Stimulated activated memory B cell treated with anti-CD40 and anti-IgM and Interleukin-4, amounts not matched to agents 10 μg/mL and 1 μg/mL and 100 μg/mL, for 72 hours (primary cell): ENCODE results near the gene ZNF516.
A peak's percentile ranks its signal among the peaks of the same experiment; 100 is the strongest.

Experiments used
- ATAC-seq: fragments of 150-1000 bp; cut with Tn5 transposase; 2 replicates; pipeline ENCODE4 v1.10.0; 2021
- H3K27ac Mint-ChIP-seq: one replicate; pipeline ENCODE4 v1.8.0; 2022; ENCODE audit warnings: mild to moderate bottlenecking, mixed read lengths
- H3K27me3 Mint-ChIP-seq: one replicate; pipeline ENCODE4 v1.8.0; 2022; ENCODE audit warnings: mixed read lengths
- H3K36me3 Mint-ChIP-seq: one replicate; pipeline ENCODE4 v1.8.0; 2022; ENCODE audit warnings: mixed read lengths
- H3K4me1 Mint-ChIP-seq: one replicate; pipeline ENCODE4 v1.8.0; 2022; ENCODE audit warnings: mixed read lengths
- H3K4me3 Mint-ChIP-seq: one replicate; pipeline ENCODE4 v1.8.0; 2022; ENCODE audit warnings: mild to moderate bottlenecking, moderate library complexity, mixed read lengths
- H3K9me3 Mint-ChIP-seq: one replicate; pipeline ENCODE4 v1.8.0; 2022; ENCODE audit warnings: mixed read lengths

ZNF516 gene

DNA sequence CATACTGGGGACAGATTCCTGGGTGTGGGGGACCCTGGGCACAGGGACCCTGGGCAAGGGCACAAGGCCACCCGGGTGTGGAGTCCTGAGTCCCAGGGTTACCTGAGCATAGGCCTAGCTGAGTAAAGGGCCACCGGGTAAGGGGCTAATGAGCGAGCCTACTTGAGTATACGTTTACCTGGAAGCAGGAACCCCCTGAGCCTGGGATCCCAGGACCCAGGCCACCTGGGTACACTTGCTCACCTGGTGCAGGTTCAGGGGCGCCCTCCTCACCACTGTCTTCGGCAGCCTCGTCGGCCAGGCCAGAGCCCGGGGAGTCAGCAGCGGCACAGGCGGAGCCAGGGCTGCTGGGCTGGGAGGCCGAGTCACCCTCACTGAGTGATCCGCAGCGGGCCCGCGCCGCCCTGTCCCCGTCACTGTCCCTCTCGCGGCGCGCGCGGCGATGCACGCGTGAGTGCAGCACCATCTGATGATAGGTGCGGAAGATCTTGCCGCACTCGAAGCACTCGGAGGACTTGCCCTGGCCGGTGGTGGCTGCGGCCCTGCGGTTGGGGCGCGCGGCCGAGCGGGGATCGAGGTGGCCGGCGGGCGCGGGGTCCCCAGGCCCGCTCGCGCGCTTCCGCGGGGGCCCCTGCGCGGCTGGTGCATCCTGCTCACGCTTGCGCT, 53.9 kb downstream of the ZNF516 start:
- peak; percentile 42 for ATAC-seq
- Mint-ChIP-seq H3K27ac (no peak overlapping the region), H3K4me1 (no peaks in the 10 kb centered on the region), H3K9me3 (no peaks in the 10 kb centered on the region), H3K27me3 (no peaks in the 10 kb centered on the region), H3K4me3 (no peak overlapping the region), H3K36me3 (peaks cover 6% of the 10 kb centered on the region)

DNA sequence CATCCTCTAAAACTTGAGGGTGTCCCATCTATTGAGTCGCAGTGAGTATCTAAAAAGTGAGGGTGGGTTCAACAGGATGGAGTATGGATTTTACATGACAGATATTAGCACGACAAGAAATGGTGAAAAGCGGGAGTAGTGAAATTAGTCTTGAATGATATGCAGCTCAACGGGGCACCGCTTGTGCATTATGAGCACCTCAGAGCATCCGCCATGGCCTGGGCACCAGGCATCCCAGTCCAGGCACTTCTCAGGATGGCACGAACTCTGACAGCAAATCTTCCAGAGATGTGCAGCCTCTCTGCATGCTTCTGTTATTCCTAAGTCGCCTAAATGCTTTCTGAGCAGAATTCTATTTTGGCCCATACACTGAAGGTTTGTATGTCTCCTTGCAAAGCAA, 57.1 kb downstream of the ZNF516 start:
- Mint-ChIP-seq H3K9me3 (no peaks in the 10 kb centered on the region), H3K27me3 (no peaks in the 10 kb centered on the region), H3K36me3 (peaks cover 13% of the 10 kb centered on the region), H3K4me3 (no peak overlapping the region), H3K4me1 (no peaks in the 10 kb centered on the region), H3K27ac (no peak overlapping the region)
- no peak for ATAC-seq

DNA sequence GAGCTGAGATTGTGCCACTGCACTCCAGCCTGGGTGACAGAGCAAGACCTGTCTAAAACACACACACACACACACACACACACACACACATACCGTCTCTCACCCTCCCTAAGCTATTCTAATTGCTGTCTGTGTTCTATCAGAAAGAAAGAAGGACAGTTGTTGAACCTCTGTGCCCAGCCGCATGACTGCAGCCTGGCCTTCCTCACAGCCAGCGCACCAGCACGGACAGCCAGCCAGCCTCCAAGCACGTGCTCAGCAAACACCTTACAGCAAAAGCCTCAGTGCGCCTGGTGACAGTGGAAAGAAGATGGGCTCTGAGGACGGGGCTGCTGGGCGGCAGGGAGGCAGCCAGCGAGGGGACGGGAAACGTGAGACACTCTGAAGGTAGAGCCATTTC, 58.0 kb downstream of the ZNF516 start:
- H3K4me3 Mint-ChIP-seq = no peak overlapping the region
- no peak overlapping the region for H3K27ac Mint-ChIP-seq
- H3K36me3 Mint-ChIP-seq = peaks cover 20% of the 10 kb centered on the region
- ATAC-seq = no peak
- H3K4me1 Mint-ChIP-seq = no peaks in the 10 kb centered on the region
- H3K9me3 Mint-ChIP-seq = no peaks in the 10 kb centered on the region
- H3K27me3 Mint-ChIP-seq = no peaks in the 10 kb centered on the region

DNA sequence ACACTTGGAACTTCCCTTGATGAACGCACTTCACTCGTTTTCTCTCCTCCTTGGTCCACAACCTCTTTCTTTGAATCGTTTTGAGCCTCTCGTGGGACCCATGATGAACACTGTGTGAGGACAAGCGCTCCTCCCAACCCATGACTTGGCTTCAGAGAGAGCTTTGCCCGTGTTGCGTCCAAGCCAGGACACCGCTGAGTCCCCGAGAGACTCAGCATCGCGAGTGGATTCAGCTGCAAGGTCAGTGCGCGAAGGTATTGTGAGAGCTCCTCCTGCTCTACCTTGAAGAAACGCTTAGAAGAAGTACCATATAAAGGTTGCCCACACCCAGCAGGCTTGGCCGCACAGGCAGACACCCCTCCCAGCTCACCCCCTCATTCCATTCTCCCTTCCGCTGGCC, 58.7 kb downstream of the ZNF516 start:
- peaks cover 20% of the 10 kb centered on the region for H3K36me3 Mint-ChIP-seq
- peaks cover under 1% of the 10 kb centered on the region for H3K4me1 Mint-ChIP-seq
- ATAC-seq = no peak
- no peaks in the 10 kb centered on the region for H3K27me3 Mint-ChIP-seq
- no peak overlapping the region for H3K4me3 Mint-ChIP-seq
- H3K9me3 Mint-ChIP-seq = no peaks in the 10 kb centered on the region
- H3K27ac Mint-ChIP-seq = no peak overlapping the region

DNA sequence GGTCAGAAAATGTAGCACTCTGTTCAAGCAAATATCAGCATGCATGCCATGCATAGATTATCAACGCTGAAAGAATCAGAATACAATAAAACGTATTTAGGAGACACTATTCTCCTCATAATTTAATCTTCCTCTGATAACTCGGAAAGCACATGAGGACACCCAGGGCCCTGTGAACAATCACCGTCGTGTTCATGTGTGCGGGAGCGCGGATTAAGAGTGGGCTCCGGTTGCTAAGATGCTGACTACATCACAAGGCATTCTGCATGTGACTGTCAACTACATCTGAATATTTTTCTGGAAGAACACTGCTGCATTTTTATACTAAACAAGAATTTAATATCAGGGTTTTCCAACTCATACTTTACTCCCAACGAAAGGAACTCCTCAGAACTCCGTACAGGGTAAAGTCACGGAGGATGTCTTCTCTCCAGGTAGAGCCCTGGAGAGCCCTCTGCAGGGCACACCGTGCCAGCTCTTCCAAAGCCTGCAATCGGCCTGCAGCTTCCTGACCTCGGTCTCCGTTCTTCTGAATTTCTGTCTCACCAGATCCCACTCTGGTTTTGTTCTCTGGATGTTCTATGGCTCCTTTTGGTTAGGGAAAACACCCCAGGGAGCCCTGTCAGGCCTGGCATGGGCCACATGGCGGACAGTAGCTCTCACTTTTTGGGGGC, 59.6 kb downstream of the ZNF516 start:
- no peaks in the 10 kb centered on the region for H3K9me3 Mint-ChIP-seq
- H3K4me1 Mint-ChIP-seq = peaks cover 7% of the 10 kb centered on the region
- no peak for ATAC-seq
- H3K27ac Mint-ChIP-seq = no peak overlapping the region
- peaks cover 22% of the 10 kb centered on the region for H3K36me3 Mint-ChIP-seq
- H3K4me3 Mint-ChIP-seq = no peak overlapping the region
- no peaks in the 10 kb centered on the region for H3K27me3 Mint-ChIP-seq

DNA sequence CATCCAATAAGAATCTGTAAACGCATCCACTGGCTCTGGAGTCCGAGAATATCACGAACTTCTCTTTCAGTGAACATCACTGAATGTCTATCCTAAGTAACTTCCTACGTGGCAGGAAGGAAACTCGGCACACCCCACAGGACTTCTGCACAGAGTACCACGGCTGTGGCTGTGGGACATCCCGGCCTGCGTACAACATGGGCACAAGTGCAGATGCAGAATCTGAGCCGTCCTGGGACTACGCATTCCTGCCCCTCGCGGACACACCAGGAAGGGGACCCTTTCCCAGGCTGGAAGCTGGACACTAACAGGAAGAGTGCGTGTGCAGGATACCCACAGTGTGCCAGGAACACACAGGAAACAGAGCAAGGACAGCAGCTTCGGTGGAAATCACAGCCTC, 60.6 kb downstream of the ZNF516 start:
- H3K27me3 Mint-ChIP-seq = no peaks in the 10 kb centered on the region
- no peak overlapping the region for H3K27ac Mint-ChIP-seq
- no peak overlapping the region for H3K4me3 Mint-ChIP-seq
- no peaks in the 10 kb centered on the region for H3K9me3 Mint-ChIP-seq
- peaks cover 7% of the 10 kb centered on the region for H3K4me1 Mint-ChIP-seq
- peaks cover 20% of the 10 kb centered on the region for H3K36me3 Mint-ChIP-seq
- no peak for ATAC-seq

DNA sequence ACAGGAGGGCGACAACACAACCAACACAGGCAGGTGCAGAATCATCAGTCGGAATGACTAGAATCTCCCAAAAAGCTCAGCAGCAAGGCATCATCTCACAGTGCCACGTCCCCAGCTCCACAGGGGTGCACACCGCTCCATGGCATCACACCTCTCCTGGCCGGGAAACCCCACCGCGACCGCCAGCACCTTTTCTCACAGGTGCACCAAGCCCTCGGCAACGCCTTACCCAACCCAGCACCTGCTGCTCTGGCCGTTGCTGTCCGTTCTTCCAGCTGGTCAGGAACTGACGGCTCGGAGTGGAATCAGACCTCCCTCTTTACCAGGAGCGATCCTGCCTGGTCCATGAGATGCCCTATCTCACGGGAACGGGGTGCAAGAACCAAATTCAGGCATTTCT, 61.3 kb downstream of the ZNF516 start:
- Mint-ChIP-seq H3K36me3 (peaks cover 20% of the 10 kb centered on the region), H3K27ac (no peak overlapping the region), H3K4me1 (peaks cover 7% of the 10 kb centered on the region), H3K27me3 (no peaks in the 10 kb centered on the region), H3K4me3 (no peak overlapping the region), H3K9me3 (no peaks in the 10 kb centered on the region)
- no peak for ATAC-seq

DNA sequence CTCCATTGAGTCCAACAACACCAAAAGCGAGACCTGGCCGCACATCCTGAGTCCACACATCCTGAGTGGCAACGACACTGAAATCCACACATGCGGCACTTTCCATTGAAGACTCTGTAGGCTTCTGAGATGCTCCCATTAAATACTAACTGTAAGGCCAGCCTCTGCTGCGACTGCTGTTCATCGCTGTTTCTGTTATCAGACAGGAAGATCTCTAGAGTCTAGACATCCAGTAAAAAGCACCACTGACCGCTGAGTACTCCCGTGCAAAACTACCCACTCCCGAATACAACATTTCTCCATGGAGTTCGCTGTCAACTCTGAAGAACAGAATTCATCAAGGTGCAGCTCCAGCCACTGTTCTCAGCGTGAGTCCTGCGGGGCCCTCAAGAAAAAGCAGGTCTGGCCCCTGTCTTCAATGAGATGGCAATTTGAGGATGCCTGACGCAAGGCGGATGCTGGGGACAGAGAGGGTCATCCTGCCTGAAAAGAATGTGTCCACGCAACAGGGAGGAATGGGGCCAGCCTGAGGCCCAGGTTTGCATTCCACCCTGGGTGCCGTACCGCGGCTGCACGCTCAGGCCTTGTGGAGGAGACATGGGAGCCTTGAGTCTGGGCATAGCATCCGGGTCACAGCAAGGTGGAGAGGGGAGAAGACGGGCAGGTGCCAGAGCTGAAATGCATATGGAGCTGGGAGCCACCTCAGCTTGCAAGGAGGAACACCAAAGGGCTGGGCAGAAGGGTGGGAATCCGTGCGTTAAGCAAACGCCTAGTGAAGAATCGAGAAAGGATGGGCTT, 61.9 kb downstream of the ZNF516 start:
- Mint-ChIP-seq H3K4me1 (peaks cover 7% of the 10 kb centered on the region), H3K36me3 (peaks cover 20% of the 10 kb centered on the region), H3K4me3 (no peak overlapping the region), H3K27me3 (no peaks in the 10 kb centered on the region), H3K9me3 (no peaks in the 10 kb centered on the region), H3K27ac (no peak overlapping the region)
- ATAC-seq = no peak

DNA sequence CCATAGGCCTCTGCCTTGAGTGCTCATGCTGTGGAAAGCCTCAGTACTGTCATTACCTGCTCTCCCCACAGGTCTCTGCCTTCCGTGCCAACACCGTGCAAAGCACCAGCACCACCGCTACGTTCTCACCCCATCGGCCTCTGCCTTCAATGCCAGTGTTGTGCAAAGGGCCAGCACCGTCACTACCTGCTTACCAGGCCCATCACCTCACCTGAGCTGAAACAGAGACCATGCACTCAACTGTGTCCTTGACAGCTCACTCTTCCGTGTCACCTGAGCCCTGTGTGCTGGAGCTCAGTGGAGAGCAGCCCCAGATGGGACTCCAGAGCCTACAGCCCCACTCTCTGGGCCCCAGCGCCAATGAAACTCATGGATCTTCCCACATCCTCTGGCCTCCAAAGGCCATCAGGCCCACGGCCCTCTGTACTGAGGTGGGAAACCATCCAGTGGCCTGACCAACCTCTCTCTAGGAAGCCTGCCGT, 62.7 kb downstream of the ZNF516 start:
- Mint-ChIP-seq H3K27me3 (no peaks in the 10 kb centered on the region), H3K9me3 (no peaks in the 10 kb centered on the region), H3K36me3 (peaks cover 20% of the 10 kb centered on the region), H3K4me3 (no peak overlapping the region), H3K4me1 (peaks cover 7% of the 10 kb centered on the region), H3K27ac (no peak overlapping the region)
- no peak for ATAC-seq

DNA sequence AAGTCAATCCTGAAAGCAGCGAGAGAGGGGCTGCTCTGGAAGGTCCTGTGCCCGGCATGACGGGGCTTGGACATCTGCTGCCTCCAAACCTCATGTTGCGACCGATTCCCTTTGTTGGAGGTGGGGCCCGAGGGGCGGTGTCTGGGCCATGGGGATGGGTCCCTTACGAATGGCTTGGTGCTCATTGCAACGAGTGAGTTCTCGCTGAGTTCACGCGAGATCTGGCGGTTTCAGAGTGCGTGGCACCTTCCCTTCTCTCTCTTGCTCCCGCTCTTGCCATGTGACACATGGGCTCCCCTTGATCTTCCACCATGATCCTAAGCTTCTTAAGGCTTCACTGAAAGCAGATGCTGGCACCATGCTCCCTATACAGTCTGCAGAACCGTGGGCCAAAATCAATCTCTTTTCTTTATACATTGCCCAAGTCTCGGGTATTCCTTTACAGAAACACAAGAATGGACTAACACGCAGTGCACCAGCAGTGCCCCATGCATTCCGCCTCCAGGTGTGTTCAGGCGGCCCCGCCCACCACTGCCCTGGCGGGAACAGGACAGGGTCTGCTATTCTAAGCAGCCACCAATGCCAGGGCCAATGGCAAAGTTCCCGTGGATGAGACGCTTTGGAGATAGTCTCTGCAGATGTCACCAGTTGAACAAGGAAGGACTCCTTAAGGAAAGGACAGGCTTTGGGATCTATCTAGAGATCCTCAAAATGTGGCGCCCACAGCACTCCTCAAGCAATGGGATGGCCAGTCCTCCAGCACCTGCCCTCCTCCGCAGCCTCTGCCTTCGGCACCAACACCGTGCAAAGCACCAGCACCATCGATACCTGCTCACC, 63.4 kb downstream of the ZNF516 start:
- H3K4me1 Mint-ChIP-seq = peaks cover 7% of the 10 kb centered on the region
- no peak for ATAC-seq
- H3K9me3 Mint-ChIP-seq = no peaks in the 10 kb centered on the region
- H3K36me3 Mint-ChIP-seq = peaks cover 20% of the 10 kb centered on the region
- no peak overlapping the region for H3K27ac Mint-ChIP-seq
- no peak overlapping the region for H3K4me3 Mint-ChIP-seq
- no peaks in the 10 kb centered on the region for H3K27me3 Mint-ChIP-seq

DNA sequence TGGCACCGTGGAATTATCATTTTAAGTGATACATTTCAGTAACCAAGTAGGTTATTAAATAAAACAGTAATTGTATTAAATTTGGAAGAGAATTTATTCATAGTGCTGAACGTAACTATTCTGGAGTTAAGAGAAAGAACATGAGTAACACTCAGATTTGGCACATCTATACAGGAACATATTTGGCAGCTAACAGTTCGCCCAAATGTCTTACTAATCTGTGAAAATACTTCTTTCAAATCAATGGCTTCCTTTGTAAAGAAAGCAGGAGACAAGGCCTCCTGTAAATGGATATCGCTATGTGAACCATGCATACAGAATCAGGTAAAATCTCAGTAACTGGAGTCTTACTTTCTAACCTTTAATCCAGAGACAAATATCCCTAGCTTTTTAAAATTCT, 64.4 kb downstream of the ZNF516 start:
- Mint-ChIP-seq H3K9me3 (no peaks in the 10 kb centered on the region), H3K27ac (no peak overlapping the region), H3K36me3 (peaks cover 20% of the 10 kb centered on the region), H3K4me3 (no peak overlapping the region), H3K27me3 (no peaks in the 10 kb centered on the region), H3K4me1 (peaks cover 7% of the 10 kb centered on the region)
- ATAC-seq = no peak

DNA sequence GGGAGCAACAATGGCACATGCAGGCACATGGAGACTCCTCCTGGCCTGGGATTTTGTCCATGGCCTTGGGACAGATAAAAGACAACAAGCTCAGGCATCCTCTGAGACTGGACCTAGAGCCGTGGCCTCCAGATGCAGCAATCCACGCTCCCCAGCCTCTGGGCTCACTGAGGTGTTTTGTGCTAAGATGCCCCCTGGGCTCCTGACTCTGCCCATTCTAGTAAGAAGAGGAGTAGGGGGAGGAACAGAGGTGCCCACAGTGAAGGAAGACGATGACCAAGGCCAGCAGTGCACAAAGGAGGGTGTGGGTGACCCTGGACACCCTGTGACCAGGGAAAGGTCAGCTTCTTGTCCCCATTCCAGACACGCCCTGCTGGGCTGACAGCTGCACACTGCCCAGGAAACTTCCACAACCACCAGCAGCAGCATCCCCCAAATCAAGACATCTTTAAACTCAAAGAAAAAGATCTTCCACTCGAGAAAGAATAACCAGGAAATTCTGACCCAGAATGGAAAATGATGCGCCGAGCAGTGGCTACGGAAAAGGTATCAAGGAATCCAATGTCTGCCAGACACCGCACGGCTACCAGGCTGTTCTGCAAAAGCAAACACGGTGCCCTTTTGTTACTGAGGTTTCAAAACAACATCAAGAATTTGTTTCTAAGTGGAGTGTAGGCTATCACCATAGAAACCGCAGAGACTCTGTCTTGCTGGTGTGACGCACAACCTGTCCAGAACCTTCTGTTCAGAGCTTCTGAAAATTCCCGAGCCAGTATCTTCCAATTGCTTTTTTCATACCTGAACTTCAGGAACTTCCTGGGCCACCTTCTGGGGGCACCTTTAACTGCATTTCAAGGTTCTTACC, 65.5 kb downstream of the ZNF516 start:
- H3K27me3 Mint-ChIP-seq = no peaks in the 10 kb centered on the region
- no peak overlapping the region for H3K27ac Mint-ChIP-seq
- ATAC-seq = no peak
- H3K9me3 Mint-ChIP-seq = no peaks in the 10 kb centered on the region
- H3K4me3 Mint-ChIP-seq = no peak overlapping the region
- peaks cover 20% of the 10 kb centered on the region for H3K36me3 Mint-ChIP-seq
- H3K4me1 Mint-ChIP-seq = peaks cover 7% of the 10 kb centered on the region

DNA sequence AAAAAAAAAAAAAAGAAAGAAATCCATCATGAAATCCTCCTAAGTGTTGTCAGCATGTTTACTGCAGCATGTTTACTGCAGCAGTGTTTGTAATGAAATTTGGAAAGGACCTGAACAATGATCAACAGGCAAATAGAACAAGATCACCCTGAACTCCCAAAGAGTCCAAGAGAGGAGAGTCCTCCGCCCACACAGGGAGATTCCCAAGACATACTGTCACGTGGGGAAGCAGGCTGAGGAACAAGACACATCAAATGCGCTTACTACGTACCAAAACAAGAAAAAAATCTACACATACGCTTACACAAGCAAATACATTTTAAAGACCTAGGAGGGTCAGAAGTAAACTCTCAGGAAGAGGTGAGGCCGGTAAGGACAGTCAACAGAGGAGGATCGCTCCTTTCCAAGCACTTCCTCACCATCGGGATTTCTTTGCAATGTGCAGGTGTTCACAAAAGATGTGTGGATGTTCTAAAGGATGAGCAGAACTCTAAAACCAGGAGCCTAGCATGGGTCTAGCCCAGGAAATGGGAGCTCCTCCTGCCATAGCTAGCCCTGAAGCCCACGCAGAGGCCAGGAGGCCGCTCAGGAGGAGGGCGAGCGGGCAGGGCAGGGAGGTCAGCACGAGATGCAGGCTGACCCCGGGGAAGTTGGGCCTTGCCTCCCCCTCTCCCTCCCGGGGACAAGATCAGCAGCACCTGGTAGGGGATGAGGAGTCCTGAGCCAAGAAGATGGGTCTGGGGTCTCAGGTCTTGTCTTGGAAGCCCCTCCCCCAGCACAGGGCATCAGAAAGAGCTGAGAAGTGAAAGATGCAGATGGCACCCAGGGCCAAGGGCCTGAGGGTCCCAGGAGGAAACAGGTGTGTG, 66.4 kb downstream of the ZNF516 start:
- no peaks in the 10 kb centered on the region for H3K9me3 Mint-ChIP-seq
- no peaks in the 10 kb centered on the region for H3K27me3 Mint-ChIP-seq
- no peak overlapping the region for H3K4me3 Mint-ChIP-seq
- ATAC-seq = no peak
- peaks cover 7% of the 10 kb centered on the region for H3K4me1 Mint-ChIP-seq
- no peak overlapping the region for H3K27ac Mint-ChIP-seq
- peaks cover 20% of the 10 kb centered on the region for H3K36me3 Mint-ChIP-seq
